MM.1S (cell line): ENCODE data around the gene DUSP12.
A peak's percentile ranks its signal among the peaks of the same experiment; 100 is the strongest.

Source experiments
- DNase-seq: peaks from one replicate; pipeline ENCODE4 v3.0.0-alpha.2; 2015
- H2AFZ ChIP-seq: fragments of 300-600 bp; sonication (generic); 2 replicates; pipeline ENCODE4 v1.6.0; 2016; ENCODE audit warnings: antibody characterized with exemption, low read length
- H3F3A ChIP-seq: fragments of 300-600 bp; sonication (generic); 2 replicates; pipeline ENCODE4 v1.6.1; 2016; ENCODE audit warnings: mild to moderate bottlenecking, antibody characterized with exemption, low read length, moderate library complexity, mixed read lengths; ENCODE audit not compliant: insufficient read depth
- H3K27ac ChIP-seq: fragments of 300-600 bp; sonication (generic); 2 replicates; pipeline ENCODE4 v1.5.1; 2016; ENCODE audit warnings: mild to moderate bottlenecking, low read length
- H3K27me3 ChIP-seq: fragments of 300-600 bp; sonication (generic); replicated peaks from 2 replicates; pipeline ENCODE4 v1.6.0; 2016; ENCODE audit warnings: low read length; ENCODE audit not compliant: insufficient read depth
- H3K36me3 ChIP-seq: fragments of 300-600 bp; sonication (generic); replicated peaks from 2 replicates; pipeline ENCODE4 v1.6.1; 2016; ENCODE audit warnings: mild to moderate bottlenecking, low read length, mixed read lengths; ENCODE audit not compliant: insufficient read depth
- H3K4me1 ChIP-seq: fragments of 300-600 bp; sonication (generic); 2 replicates; pipeline ENCODE4 v1.6.1; 2016; ENCODE audit warnings: low read length, mixed read lengths
- H3K4me2 ChIP-seq: fragments of 300-600 bp; sonication (generic); 2 replicates; pipeline ENCODE4 v1.6.0; 2016; ENCODE audit warnings: low read depth, low read length
- H3K4me3 ChIP-seq: fragments of 300-600 bp; sonication (generic); 2 replicates; pipeline ENCODE4 v1.5.1; 2016; ENCODE audit warnings: low read length, mixed read lengths
- H3K79me2 ChIP-seq: fragments of 300-600 bp; sonication (generic); 2 replicates; pipeline ENCODE4 v1.6.1; 2016; ENCODE audit warnings: mixed run types, low read length, mixed read lengths
- H3K9ac ChIP-seq: fragments of 300-600 bp; sonication (generic); 2 replicates; pipeline ENCODE4 v1.6.1; 2016; ENCODE audit warnings: low read length, mixed read lengths
- H3K9me2 ChIP-seq: fragments of 300-600 bp; sonication (generic); replicated peaks from 2 replicates; pipeline ENCODE4 v1.6.1; 2016; ENCODE audit warnings: mild to moderate bottlenecking, low read length, mixed read lengths; ENCODE audit not compliant: insufficient read depth
- H3K9me3 ChIP-seq: fragments of 300-600 bp; sonication (generic); replicated peaks from 2 replicates; pipeline ENCODE4 v1.6.1; 2016; ENCODE audit warnings: mild to moderate bottlenecking, low read length, mixed read lengths; ENCODE audit not compliant: insufficient read depth
- H4K20me1 ChIP-seq: fragments of 300-600 bp; sonication (generic); 2 replicates; pipeline ENCODE4 v1.6.1; 2016; ENCODE audit warnings: mild to moderate bottlenecking, low read length, moderate library complexity, mixed read lengths; ENCODE audit not compliant: insufficient read depth
- EZH2 ChIP-seq: fragments of 300-600 bp; sonication (generic); optimal IDR thresholded peaks from 2 replicates; pipeline ENCODE3; 2017; ENCODE audit warnings: low read depth, mild to moderate bottlenecking, antibody characterized with exemption, low read length, mixed read lengths
- EZH2phosphoT487 ChIP-seq: fragments of 300-600 bp; sonication (generic); IDR thresholded peaks from 2 replicates; pipeline ENCODE4 v1.6.1; 2018; ENCODE audit warnings: antibody characterized with exemption, low read length
- TF ChIP-seq, protein P1 (sequence below): fragments of 300-600 bp; sonication (generic); IDR thresholded peaks from 2 replicates; pipeline ENCODE4 v1.5.1; 2016; ENCODE audit warnings: antibody characterized with exemption, low read length, mixed read lengths

Gene DUSP12

DNA sequence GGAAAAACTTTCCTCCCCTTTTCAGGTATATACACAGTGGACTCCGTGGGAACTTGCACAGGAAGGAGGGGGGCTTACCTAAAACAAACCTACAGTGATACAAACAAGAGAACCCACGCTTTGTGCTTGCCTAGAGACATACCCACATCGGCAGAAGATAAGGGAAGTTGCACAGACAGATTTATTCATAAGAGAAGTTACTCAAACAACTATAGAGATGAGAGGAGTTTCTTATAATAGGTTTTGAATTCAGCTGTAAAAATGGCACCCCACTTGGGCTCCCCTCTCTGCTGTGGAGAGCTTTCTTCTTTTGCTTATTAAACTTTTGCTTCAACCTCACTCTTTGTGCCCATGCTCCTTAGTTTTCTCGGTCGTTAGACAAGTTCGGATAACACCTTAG lies 1.8 kb upstream of the DUSP12 start:
- no peaks in the 10 kb centered on the region for H4K20me1 ChIP-seq
- peaks cover 10% of the 10 kb centered on the region for H3F3A ChIP-seq
- no peak overlapping the region for H2AFZ ChIP-seq
- H3K4me2 ChIP-seq, result no peak overlapping the region
- no peaks in the 10 kb centered on the region for H3K27me3 ChIP-seq
- H3K9me2 ChIP-seq, result no peaks in the 10 kb centered on the region
- H3K79me2 ChIP-seq, result peaks cover 31% of the 10 kb centered on the region
- DNase-seq, result no peak
- no peak overlapping the region for H3K9ac ChIP-seq
- peaks cover 19% of the 10 kb centered on the region for H3K4me1 ChIP-seq
- H3K36me3 ChIP-seq, result peaks cover 5% of the 10 kb centered on the region; the same call in 1 of the 2 replicates
- TF ChIP-seq, protein P1, sequence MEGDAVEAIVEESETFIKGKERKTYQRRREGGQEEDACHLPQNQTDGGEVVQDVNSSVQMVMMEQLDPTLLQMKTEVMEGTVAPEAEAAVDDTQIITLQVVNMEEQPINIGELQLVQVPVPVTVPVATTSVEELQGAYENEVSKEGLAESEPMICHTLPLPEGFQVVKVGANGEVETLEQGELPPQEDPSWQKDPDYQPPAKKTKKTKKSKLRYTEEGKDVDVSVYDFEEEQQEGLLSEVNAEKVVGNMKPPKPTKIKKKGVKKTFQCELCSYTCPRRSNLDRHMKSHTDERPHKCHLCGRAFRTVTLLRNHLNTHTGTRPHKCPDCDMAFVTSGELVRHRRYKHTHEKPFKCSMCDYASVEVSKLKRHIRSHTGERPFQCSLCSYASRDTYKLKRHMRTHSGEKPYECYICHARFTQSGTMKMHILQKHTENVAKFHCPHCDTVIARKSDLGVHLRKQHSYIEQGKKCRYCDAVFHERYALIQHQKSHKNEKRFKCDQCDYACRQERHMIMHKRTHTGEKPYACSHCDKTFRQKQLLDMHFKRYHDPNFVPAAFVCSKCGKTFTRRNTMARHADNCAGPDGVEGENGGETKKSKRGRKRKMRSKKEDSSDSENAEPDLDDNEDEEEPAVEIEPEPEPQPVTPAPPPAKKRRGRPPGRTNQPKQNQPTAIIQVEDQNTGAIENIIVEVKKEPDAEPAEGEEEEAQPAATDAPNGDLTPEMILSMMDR, result no peak
- TF ChIP-seq EZH2 (no peak), EZH2phosphoT487 (no peak)
- H3K9me3 ChIP-seq, result no peaks in the 10 kb centered on the region
- H3K27ac ChIP-seq, result no peak overlapping the region
- H3K4me3 ChIP-seq, result no peak overlapping the region

DNA sequence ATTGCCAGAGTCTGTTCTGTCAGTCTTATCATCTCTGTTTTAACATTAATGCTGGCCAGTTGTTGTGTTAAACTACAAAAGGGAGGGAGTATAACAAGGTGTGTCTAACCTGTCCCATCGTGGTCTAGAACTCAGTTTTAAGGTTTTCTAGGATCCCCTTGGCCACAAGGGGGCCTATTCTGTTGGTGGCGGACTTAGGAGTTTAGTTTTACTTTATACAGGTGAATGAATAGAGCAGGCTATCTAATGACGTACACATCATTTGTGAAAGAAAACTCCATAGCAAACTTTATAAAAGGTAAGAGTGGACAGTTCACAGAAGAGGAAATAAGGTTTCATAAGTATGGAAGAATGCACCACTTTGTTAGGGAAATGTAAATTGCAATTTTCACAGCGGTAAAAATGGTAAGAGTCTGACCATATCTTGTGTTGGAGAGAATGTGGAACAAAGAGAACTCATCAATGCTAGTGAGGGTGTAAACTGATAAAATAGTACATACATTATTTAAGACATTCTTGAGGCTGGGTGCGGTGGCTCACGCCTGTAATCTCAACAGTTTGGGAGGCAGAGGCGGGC lies 14.0 kb downstream of the DUSP12 start:
- H3K4me3 ChIP-seq, result no peak overlapping the region
- no peaks in the 10 kb centered on the region for H3K27me3 ChIP-seq
- H3K9ac ChIP-seq, result no peak overlapping the region
- H3F3A ChIP-seq, result peaks cover 24% of the 10 kb centered on the region
- peak; percentile 73 for DNase-seq
- H3K4me2 ChIP-seq, result peak overlapping the region; percentile 12; the same call in 1 of the 2 replicates
- H3K4me1 ChIP-seq, result peaks cover 24% of the 10 kb centered on the region
- no peaks in the 10 kb centered on the region for H3K9me2 ChIP-seq
- H4K20me1 ChIP-seq, result no peaks in the 10 kb centered on the region
- H3K9me3 ChIP-seq, result no peaks in the 10 kb centered on the region
- 0 out of 2 replicates have a peak, but pooled peaks cover under 1% of the 10 kb centered on the region for H3K36me3 ChIP-seq
- TF ChIP-seq EZH2phosphoT487, result no peak
- TF ChIP-seq, protein P1, result peak; percentile 74
- no peak overlapping the region for H3K27ac ChIP-seq
- peaks cover 30% of the 10 kb centered on the region for H3K79me2 ChIP-seq
- H2AFZ ChIP-seq, result no peak overlapping the region

DNA sequence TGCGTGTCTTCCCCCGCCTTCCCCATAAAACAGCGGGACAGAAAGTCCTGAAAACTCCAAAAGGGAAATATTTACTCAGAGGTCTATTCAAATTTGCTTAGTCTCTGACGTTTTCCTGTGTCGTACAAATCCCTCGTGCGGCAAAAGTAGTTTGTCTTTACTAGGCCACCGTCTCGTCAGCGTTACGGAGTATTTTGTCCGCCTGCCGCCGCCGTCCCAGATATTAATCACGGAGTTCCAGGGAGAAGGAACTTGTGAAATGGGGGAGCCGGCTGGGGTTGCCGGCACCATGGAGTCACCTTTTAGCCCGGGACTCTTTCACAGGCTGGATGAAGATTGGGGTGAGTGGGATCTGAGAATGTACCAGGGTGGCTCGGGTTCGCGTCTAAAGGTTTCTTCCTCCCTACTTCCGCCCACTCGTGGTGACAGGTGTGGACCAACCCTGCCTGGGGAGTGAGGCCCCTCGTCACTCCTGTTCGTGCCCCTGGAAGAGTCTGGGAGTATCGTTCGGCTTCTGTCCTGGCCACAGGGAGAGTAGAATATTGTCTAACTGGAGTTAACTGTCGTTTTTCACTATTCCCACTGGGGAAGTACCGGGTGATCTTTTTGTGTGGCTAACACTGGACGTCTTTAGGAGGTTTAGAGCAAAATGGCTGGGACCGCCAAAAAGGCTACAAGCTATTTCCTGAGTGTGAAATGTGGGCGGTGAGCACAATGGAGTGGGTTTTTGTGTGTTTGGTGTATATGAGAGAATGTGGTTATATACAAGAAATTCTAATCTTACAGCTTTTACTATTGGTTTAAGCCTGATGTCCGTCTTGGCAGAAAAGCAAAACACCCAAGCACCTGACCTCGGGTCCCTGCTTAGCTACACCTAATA lies 16.8 kb downstream of the DUSP12 start, which contains the start of gene ATF6:
ATF6 (plus strand) TSS at position 219 of the 880 bp plus-strand sequence; CDS start at position 260, 41 bp downstream.
- TF ChIP-seq, protein P1, result no peak
- TF ChIP-seq EZH2phosphoT487 (no peak), EZH2 (no peak)
- H2AFZ ChIP-seq, result peak within 1 kb of the TSS; percentile 66
- H3K4me1 ChIP-seq, result peaks cover 36% of the 10 kb centered on the region
- no peaks in the 10 kb centered on the region for H3K9me3 ChIP-seq
- H3F3A ChIP-seq, result peaks cover 26% of the 10 kb centered on the region
- peak within 1 kb of the TSS; percentile 93 for H3K4me3 ChIP-seq
- no peaks in the 10 kb centered on the region for H3K36me3 ChIP-seq
- no peaks in the 10 kb centered on the region for H3K9me2 ChIP-seq
- H3K79me2 ChIP-seq, result peaks cover 57% of the 10 kb centered on the region
- peak; percentile 95 for DNase-seq
- H3K27me3 ChIP-seq, result no peaks in the 10 kb centered on the region
- H4K20me1 ChIP-seq, result no peaks in the 10 kb centered on the region
- H3K9ac ChIP-seq, result peak within 1 kb of the TSS; percentile 87
- peak within 1 kb of the TSS; percentile 82 for H3K4me2 ChIP-seq
- H3K27ac ChIP-seq, result peak within 1 kb of the TSS; percentile 55
